Neural progenitor cell (in vitro differentiated cells): ENCODE results near the gene PAPPA2.

Source experiments
- EZH2phosphoT487 ChIP-seq: fragments of 200-600 bp; sonication (generic); IDR thresholded peaks from 2 replicates; pipeline ENCODE4 v1.6.1; 2017; ENCODE audit warnings: antibody characterized with exemption
- TF ChIP-seq, protein P1 (sequence below): fragments of 200-600 bp; sonication (generic); IDR thresholded peaks from 2 replicates; pipeline ENCODE4 v1.5.1; 2017; ENCODE audit warnings: antibody characterized with exemption, mild to moderate bottlenecking

DNA sequence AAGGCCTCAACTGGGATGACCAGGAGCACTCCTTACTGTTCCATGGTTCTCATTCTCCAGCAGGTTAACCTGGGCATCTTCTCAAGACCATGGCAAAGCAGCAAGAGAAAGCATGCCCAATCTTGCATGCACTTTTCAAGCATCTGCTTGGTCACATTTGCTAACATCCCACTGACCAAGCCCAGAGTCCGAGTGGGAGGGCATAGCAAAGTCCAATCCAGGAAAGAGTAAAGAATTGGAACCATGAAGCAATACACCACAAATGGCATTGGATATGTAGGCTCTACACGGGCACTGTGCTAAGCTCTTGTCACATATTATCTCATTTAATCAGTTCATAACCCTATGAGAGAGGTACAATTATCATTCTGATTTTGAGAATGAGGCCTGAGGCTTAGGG, 73.6 kb downstream of the PAPPA2 start:
- TF ChIP-seq, protein P1, sequence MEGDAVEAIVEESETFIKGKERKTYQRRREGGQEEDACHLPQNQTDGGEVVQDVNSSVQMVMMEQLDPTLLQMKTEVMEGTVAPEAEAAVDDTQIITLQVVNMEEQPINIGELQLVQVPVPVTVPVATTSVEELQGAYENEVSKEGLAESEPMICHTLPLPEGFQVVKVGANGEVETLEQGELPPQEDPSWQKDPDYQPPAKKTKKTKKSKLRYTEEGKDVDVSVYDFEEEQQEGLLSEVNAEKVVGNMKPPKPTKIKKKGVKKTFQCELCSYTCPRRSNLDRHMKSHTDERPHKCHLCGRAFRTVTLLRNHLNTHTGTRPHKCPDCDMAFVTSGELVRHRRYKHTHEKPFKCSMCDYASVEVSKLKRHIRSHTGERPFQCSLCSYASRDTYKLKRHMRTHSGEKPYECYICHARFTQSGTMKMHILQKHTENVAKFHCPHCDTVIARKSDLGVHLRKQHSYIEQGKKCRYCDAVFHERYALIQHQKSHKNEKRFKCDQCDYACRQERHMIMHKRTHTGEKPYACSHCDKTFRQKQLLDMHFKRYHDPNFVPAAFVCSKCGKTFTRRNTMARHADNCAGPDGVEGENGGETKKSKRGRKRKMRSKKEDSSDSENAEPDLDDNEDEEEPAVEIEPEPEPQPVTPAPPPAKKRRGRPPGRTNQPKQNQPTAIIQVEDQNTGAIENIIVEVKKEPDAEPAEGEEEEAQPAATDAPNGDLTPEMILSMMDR, result no peak
- TF ChIP-seq EZH2phosphoT487, result no peak
